ENCODE measurements around the gene WNT8B.

Gene WNT8B

DNA sequence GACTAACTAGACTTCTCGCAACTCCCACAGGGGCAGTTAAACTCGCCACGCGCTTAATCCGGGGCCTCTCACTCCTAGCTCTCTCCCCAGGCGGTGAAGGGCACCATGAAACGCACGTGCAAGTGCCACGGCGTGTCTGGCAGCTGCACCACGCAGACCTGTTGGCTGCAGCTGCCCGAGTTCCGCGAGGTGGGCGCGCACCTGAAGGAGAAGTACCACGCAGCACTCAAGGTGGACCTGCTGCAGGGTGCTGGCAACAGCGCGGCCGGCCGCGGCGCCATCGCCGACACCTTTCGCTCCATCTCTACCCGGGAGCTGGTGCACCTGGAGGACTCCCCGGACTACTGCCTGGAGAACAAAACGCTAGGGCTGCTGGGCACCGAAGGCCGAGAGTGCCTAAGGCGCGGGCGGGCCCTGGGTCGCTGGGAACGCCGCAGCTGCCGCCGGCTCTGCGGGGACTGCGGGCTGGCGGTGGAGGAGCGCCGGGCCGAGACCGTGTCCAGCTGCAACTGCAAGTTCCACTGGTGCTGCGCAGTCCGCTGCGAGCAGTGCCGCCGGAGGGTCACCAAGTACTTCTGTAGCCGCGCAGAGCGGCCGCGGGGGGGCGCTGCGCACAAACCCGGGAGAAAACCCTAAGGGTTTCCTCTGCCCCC lies 19.5 kb downstream of the WNT8B start:
- DNase-seq (ENCODE audit: low read depth in 1 of 2, low spot score in 1 of 2): peak in 1 of 2 experiments; percentile 67
- H3K27me3 ChIP-seq (ENCODE audit: insufficient read depth, poor library complexity, severe bottlenecking): no peaks in the 10 kb centered on the region

GRCh38 chr10:100482834-100483185 lies 20.0 kb downstream of the WNT8B start:
- no peaks in the 10 kb centered on the region for H3K27me3 ChIP-seq (ENCODE audit: insufficient read depth, poor library complexity, severe bottlenecking)
- TF ChIP-seq POLR2AphosphoS5 (IDR thresholded peaks at IDR 0.05; ENCODE audit: low read depth) (no peak), GABPA (IDR thresholded peaks at IDR 0.05; ENCODE audit: low read depth) (no peak), CTCF (IDR thresholded peaks at IDR 0.05; ENCODE audit: insufficient read depth, low read length) (no peak), SPI1 (IDR thresholded peaks at IDR 0.05; ENCODE audit: borderline replicate concordance, low read depth) (no peak), REST (IDR thresholded peaks at IDR 0.05; ENCODE audit: insufficient replicate concordance, low read depth) (no peak)

More for the DNA sequence above, 19.5 kb downstream of the WNT8B start:
- Histone ChIP-seq H3K4me3 (replicated peaks; ENCODE audit: insufficient read depth, low read length) (peak overlapping the region; percentile 15), H3K27ac (replicated peaks) (no peak overlapping the region)
- TF ChIP-seq SPI1 (IDR thresholded peaks at IDR 0.05; ENCODE audit: borderline replicate concordance, low read depth): no peak
- peak; percentile 42 for TF ChIP-seq CTCF (IDR thresholded peaks at IDR 0.05; ENCODE audit: insufficient read depth, low read length)

DNA sequence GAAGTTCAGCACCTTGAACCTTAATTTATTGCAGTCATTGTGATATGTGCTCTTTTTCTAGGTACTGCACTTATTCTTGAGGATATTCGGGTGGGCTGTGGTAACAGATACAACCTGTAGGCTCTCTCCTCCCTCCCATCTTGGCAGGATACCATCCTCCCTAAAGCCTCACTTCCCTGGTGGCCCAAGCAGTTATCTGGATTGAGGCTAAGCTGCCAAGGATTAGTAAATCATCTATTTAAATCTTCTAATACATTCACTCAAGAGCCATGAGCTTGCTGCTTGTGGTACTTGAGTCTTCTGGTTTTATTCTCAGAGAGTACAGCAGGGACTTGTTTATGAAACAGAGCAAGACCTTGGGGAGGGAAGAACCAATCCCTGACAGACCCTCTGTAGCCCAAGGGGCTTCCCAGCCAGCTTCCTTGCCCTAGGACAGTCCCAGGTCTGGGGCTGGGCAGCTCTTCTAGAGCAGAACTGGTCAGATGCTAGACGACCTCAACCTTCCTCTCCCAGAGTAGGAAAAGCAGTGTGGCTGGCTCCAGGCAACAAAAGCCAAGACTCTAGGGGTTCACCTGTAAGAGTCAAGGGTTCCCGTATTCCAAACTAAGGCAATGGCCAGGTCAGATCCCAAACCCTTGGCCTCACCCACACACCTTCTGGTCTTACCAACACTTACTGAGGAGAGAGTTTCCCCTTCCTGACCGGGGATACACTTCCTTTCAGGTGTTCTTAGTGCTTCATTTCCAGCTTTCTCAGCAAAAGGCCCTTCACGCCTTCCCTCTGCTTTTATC lies 21.3 kb downstream of the WNT8B start:
- TF ChIP-seq POLR2AphosphoS5 (IDR thresholded peaks at IDR 0.05; ENCODE audit: low read depth) (no peak), GABPA (IDR thresholded peaks at IDR 0.05; ENCODE audit: low read depth) (no peak), SPI1 (IDR thresholded peaks at IDR 0.05; ENCODE audit: borderline replicate concordance, low read depth) (no peak), REST (IDR thresholded peaks at IDR 0.05; ENCODE audit: insufficient replicate concordance, low read depth) (no peak), CTCF (IDR thresholded peaks at IDR 0.05; ENCODE audit: insufficient read depth, low read length) (no peak)
- H3K27ac ChIP-seq (replicated peaks): peak overlapping the region; percentile 36; the same call in 1 of the 2 replicates
- H3K27me3 ChIP-seq (ENCODE audit: insufficient read depth, poor library complexity, severe bottlenecking): no peaks in the 10 kb centered on the region
- H3K4me3 ChIP-seq (replicated peaks; ENCODE audit: insufficient read depth, low read length): no peak overlapping the region
- DNase-seq (ENCODE audit: low read depth in 1 of 2, low spot score in 1 of 2): no peak

More at GRCh38 chr10:100482834-100483185, 20.0 kb downstream of the WNT8B start:
- Histone ChIP-seq H3K4me3 (replicated peaks; ENCODE audit: insufficient read depth, low read length) (no peak overlapping the region), H3K27ac (replicated peaks) (peak overlapping the region; percentile 36; the same call in 1 of the 2 replicates)
- no peak for DNase-seq (ENCODE audit: low read depth in 1 of 2, low spot score in 1 of 2)

All from HL-60 (cell line).